AG09319 (cell line): ENCODE results near the gene OR52A5.

Source experiments
- DNase-seq: peaks from one replicate; pipeline ENCODE4 v3.0.0-alpha.2; 2010; ENCODE audit warnings: low read depth; ENCODE audit errors: extremely low read depth
- TF ChIP-seq, protein P1 (sequence below): IDR thresholded peaks from 2 replicates; pipeline ENCODE4 v1.5.1; 2011; ENCODE audit warnings: low read depth, mild to moderate bottlenecking, inconsistent platforms, low read length, moderate library complexity

OR52A5 gene

DNA sequence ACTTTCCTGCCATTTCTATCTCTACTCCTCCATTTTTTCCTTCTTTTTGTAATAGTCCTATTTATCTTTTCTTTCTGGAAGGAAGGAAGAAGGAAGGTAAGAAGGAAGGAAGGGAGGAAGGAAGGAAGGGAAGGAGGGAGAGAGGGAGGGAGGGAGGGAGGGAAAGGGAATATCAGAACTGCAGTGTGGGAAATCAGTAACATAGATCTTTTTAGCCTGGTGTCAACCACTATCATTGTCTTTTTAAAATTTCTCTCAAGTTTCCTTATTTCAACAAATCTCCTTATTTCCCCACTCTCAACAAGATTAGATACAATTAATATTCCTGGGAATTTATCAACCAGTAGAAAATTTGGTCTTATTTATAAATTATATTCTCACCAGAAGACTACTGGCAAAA lies 35.1 kb downstream of the OR52A5 start:
- DNase-seq, result no peak
- TF ChIP-seq, protein P1, sequence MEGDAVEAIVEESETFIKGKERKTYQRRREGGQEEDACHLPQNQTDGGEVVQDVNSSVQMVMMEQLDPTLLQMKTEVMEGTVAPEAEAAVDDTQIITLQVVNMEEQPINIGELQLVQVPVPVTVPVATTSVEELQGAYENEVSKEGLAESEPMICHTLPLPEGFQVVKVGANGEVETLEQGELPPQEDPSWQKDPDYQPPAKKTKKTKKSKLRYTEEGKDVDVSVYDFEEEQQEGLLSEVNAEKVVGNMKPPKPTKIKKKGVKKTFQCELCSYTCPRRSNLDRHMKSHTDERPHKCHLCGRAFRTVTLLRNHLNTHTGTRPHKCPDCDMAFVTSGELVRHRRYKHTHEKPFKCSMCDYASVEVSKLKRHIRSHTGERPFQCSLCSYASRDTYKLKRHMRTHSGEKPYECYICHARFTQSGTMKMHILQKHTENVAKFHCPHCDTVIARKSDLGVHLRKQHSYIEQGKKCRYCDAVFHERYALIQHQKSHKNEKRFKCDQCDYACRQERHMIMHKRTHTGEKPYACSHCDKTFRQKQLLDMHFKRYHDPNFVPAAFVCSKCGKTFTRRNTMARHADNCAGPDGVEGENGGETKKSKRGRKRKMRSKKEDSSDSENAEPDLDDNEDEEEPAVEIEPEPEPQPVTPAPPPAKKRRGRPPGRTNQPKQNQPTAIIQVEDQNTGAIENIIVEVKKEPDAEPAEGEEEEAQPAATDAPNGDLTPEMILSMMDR, result no peak

DNA sequence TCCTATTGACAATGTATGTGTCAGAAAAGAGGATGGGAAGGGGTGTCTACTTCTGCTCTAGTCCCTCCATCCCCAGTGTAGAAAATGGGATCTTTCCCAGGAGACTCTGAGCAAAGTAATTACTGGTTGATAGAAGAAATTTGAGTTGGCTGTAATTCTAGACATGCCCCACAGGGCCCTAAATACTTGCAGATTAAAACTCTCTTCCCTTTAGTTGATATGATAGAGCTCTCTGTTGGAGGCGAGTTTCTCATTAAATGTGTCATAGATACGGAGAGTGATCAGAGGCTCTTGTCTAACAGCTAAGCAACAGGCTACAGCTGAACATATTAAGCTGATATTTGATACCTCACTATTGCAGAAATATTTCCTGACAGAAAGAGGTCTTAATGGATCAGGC lies 35.9 kb downstream of the OR52A5 start:
- TF ChIP-seq, protein P1, result no peak
- DNase-seq, result no peak

DNA sequence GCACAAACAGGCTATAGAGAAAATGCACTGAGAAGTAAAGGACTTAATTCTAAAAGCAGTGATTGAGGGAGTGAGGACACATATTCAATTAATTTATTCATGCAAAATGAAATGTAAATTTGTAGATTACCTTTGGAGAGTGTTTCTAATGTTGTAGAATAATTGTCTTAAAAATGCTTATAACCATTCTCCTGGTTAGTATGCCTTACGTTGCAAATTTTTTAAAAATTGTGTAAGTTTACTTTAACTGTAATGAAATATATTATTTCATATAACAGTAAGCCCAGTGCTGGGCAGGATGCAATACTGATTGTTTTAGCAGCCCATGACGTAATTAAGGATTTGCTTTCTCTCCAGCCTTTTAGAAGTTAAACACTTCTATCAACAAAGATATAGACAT lies 42.1 kb downstream of the OR52A5 start:
- DNase-seq, result no peak
- TF ChIP-seq, protein P1, result no peak

DNA sequence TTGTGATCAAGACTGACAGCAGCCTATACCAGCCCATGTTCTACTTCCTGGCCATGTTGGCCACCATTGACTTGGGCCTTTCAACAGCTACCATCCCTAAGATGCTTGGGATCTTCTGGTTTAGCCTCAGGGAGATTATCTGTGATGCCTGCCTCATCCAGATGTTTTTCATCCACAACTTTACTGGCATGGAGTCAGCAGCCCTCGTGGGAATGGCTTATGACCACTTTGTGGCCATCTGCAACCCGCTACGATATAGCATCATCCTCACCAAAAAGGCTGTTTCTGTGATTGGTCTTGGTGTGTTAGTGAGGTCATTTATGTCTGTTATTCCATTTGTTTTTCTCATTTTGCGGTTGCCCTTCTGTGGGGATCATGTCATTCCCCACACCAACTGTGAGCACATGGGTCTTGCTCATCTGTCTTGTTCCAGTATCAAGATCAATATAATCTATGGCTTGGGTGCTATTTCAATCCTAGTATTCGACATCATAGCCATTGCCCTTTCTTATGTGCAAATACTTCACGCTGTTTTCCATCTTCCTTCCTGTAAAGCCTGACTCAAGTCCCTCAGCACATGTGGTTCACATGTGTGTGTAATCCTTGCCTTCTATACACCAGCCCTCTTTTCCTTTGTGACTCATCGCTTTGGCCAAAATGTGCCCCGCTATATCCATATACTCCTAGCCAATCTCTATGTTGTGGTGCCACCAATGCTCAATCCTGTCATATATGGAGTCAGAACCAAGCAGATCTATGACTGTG lies 45.2 kb downstream of the OR52A5 start:
- TF ChIP-seq, protein P1, result no peak
- DNase-seq, result no peak

DNA sequence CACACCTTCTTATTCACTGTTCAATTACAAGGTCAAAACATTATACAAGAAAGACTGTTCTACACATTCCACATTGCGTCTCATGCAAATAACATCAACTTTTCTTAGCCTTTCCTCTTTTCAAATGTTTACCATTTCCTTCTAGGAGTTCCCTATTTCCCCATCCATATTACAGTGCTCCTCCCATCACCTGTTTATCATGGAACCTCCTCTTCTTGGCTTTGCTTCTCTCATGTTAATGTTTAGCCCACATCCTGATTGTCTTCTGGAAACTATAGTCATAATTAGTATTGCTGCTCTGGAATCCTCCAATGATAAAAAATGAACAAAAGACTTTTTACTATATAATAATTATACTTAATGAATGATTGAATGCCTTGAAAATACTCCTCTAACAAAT lies 47.5 kb downstream of the OR52A5 start:
- TF ChIP-seq, protein P1, result no peak
- DNase-seq, result no peak

DNA sequence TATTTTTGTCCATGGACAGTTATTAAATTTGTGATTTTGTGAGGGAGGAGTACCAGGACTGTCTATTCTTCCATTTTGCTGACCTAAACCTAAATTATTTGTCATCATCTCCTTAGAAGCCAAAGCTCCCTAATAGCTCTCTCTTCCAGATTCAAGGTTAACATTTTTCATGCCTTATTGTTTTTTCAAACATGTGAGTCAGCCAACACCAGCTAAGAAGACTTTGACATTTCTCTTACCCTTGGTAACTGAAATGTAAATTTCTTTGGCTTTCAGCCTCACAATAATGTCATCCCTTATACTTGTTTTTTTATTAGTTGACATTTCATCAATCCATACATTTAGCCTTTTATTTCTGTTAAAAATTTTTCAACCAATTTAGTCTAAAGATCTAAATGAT lies 49.6 kb downstream of the OR52A5 start:
- TF ChIP-seq, protein P1, result no peak
- DNase-seq, result no peak

DNA sequence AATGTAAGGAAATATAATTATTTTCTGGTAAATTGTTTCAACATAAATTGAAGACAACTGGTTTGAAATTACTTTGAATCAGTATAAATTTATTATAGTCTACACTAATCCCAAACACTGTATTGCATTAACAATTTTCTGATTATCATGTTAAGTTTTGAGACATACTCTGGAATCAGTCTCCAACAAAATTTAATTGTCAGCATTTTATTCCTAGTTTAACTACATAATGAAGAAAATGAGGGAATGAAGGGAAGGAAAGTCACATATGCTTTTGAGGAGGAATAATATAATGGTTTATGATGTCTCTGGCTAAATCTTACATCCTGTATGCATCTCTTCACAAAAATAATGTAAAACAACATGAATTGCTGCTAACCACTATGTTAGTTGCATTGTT lies 54.6 kb downstream of the OR52A5 start:
- TF ChIP-seq, protein P1, result no peak

More for the DNA sequence above, 54.6 kb downstream of the OR52A5 start:
- no peak for DNase-seq
